Measurements from ENCODE around the gene TMEM95. TPM values are rescaled to one million over a fixed set of nuclear protein-coding genes. Genes with fewer than 3 reads are reported as not detected.

TMEM95 gene, protein sequence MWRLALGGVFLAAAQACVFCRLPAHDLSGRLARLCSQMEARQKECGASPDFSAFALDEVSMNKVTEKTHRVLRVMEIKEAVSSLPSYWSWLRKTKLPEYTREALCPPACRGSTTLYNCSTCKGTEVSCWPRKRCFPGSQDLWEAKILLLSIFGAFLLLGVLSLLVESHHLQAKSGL
- total RNA-seq (2021; ENCODE audit: unreplicated experiment) = not detected
- polyA plus RNA-seq (2012) = not detected in 2 replicates
- Bru-seq, nascent RNA = percentile 32 among the genes with signal in this experiment
- percentile 25 among the genes with signal in this experiment for BruChase-seq, experiment 1, labeled RNA remaining after a 6-hour chase
- BruChase-seq, experiment 2, labeled RNA remaining after a 2-hour chase = percentile 24 among the genes with signal in this experiment
- long read RNA-seq = 0 reads

GRCh38 chr17:7355053-7355452 lies at the start of gene TMEM95:
TSS of gene TMEM95 (plus strand) at chr17:7355156. CDS start at chr17:7355205, 49 bp downstream.
- RAD21 ChIA-PET (ENCODE audit: low non-redundant PET in 1 of 2, low total read pairs in 2 of 2, uncharacterized antibody in 2 of 2, unreplicated experiment in 2 of 2) = interaction anchor here in 1 of 2 experiments (2.0 kb wide), 1 partner anchor 81 kb away, joined by 6 read pairs; the partner anchor contains the start of gene TMEM102
- Histone ChIP-seq H3K9ac (ENCODE audit: low read length) (no peak within 1 kb of the TSS), H3K36me3 (ENCODE audit: control insufficient read depth in 1 of 2, insufficient read depth in 2 of 2, low read length in 2 of 2) (no peaks in the 10 kb centered on the region), H3K9me2 (ENCODE audit: insufficient read depth) (no peaks in the 10 kb centered on the region), H3K27ac (ENCODE audit: low read depth, low read length) (peak within 1 kb of the TSS; percentile 17; the same call in 1 of the 2 replicates), H3K79me2 (ENCODE audit: insufficient read depth, low read length) (peaks cover 18% of the 10 kb centered on the region), H3K4me2 (ENCODE audit: low read length) (peak within 1 kb of the TSS; percentile 60), H3K27me3 (ENCODE audit: insufficient read depth, low read length) (no peaks in the 10 kb centered on the region), H3K4me3 (replicated peaks in 1 of 2; ENCODE audit: low read depth in 1 of 2, low read length in 2 of 2) (no peak within 1 kb of the TSS), H3K4me1 (ENCODE audit: control insufficient read depth in 1 of 2, insufficient read depth in 2 of 2, low read length in 2 of 2) (peaks cover 23 to 58% of the 10 kb centered on the region in 2 experiments), H4K20me1 (ENCODE audit: insufficient read depth) (no peaks in the 10 kb centered on the region), H3K9me3 (ENCODE audit: control insufficient read depth in 1 of 2, insufficient read depth in 1 of 2, low read depth in 1 of 2, low read length in 2 of 2) (no peaks in the 10 kb centered on the region), H2AFZ (ENCODE audit: low read depth, low read length, poor library complexity, severe bottlenecking) (no peak within 1 kb of the TSS)
- DNase-seq (ENCODE audit: low read depth, low spot score) (no peak), ATAC-seq (no peak)
- CTCF ChIA-PET = interaction anchor here (1.0 to 2.9 kb wide), 7 partner anchors 10 to 206 kb away, joined by 3 to 21 read pairs (median 7); partner anchors contain the start of genes SENP3, TMEM102 and TMEM256
- TF ChIP-seq CBX3 (IDR thresholded peaks at IDR 0.05; ENCODE audit: low read depth) = no peak
- TF ChIP-seq SRF (IDR thresholded peaks at IDR 0.05; ENCODE audit: low read depth) = no peak
- no peak for TF ChIP-seq SP1 (IDR thresholded peaks at IDR 0.05; ENCODE audit: low read depth)
- TF ChIP-seq SIN3A (IDR thresholded peaks at IDR 0.05; ENCODE audit: low read depth) = no peak
- TF ChIP-seq POLR2AphosphoS5 (IDR thresholded peaks at IDR 0.05; ENCODE audit: low read depth, low read length) = no peak
- TF ChIP-seq CTCF (IDR thresholded peaks at IDR 0.05 in 2 of 3, conservative IDR thresholded peaks at IDR 0.05 in 1 of 3; ENCODE audit: borderline replicate concordance in 1 of 3, insufficient read depth in 1 of 3, low read depth in 2 of 3, low read length in 2 of 3) = no peak
- TF ChIP-seq ZBTB33 (IDR thresholded peaks at IDR 0.05; ENCODE audit: extremely low read depth, insufficient replicate concordance, low read length) = no peak
- no peak for TF ChIP-seq EGR1 (IDR thresholded peaks at IDR 0.05; ENCODE audit: low read depth)
- TF ChIP-seq YY1 (IDR thresholded peaks at IDR 0.05; ENCODE audit: extremely low read depth, insufficient replicate concordance, low read depth, low read length) = no peak
- no peak for TF ChIP-seq ZFX (IDR thresholded peaks at IDR 0.05)
- TF ChIP-seq TCF7L2 (IDR thresholded peaks at IDR 0.05; ENCODE audit: borderline replicate concordance, extremely low read depth, insufficient read depth, insufficient read length) = no peak
- TF ChIP-seq EZH2 (IDR thresholded peaks at IDR 0.05) = no peak
- TF ChIP-seq RAD21 (IDR thresholded peaks at IDR 0.05; ENCODE audit: low read depth) = no peak
- no peak for TF ChIP-seq EZH2phosphoT487 (IDR thresholded peaks at IDR 0.05; ENCODE audit: borderline replicate concordance)
- no peak for TF ChIP-seq CEBPB (IDR thresholded peaks at IDR 0.05; ENCODE audit: low read depth)
- no peak for TF ChIP-seq ELF1 (IDR thresholded peaks at IDR 0.05; ENCODE audit: borderline replicate concordance, low read depth)
- no peak for TF ChIP-seq REST (IDR thresholded peaks at IDR 0.05; ENCODE audit: low read depth)
- TF ChIP-seq, protein P1, sequence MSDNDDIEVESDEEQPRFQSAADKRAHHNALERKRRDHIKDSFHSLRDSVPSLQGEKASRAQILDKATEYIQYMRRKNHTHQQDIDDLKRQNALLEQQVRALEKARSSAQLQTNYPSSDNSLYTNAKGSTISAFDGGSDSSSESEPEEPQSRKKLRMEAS (IDR thresholded peaks at IDR 0.05) = no peak
- no peak for TF ChIP-seq POLR2A (IDR thresholded peaks at IDR 0.05; ENCODE audit: borderline replicate concordance, extremely low read depth, insufficient read depth, insufficient read length)
- no TSS peak for BruUV-seq (replicated peaks)
- POLR2A ChIA-PET = interaction anchor here (0.9 kb wide), 1 partner anchor 129 kb away, joined by 3 read pairs; the partner anchor contains the start of gene POLR2A
- intact Hi-C loops (cut with micrococcal nuclease) = loop anchor here (5.0 kb wide), 1 partner anchor 37 kb away; the partner anchor contains the start of gene PLSCR3
